ENCODE measurements around the gene USP31. TPM values are rescaled to one million over a fixed set of nuclear protein-coding genes. Genes with fewer than 3 reads are reported as not detected.

USP31 gene
- total RNA-seq, 1 donor from 2014 or later: 13.4 TPM

DNA sequence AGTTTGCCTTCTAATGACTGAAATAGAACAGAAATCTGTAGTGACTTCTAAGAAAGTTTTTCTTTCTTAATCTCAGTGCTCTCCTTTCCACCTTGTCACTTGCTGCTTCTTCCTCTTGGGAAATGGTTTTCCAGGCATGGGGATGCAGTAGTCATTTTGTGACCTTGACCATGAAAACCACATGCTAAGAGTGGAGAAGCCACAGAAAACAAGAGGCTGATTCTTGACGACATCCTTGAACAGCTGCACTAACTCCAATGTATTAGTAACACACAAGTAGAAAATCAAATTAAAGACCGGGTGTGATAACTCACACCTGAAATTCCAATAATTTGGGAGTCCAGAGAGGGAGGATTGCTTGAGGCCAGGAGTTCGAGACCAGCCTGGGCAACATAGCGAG lies 15.5 kb upstream of the USP31 start:
- no peak overlapping the region for H3K4me3 ChIP-seq (ENCODE audit: low read depth, low read length)
- TF ChIP-seq, protein P1, sequence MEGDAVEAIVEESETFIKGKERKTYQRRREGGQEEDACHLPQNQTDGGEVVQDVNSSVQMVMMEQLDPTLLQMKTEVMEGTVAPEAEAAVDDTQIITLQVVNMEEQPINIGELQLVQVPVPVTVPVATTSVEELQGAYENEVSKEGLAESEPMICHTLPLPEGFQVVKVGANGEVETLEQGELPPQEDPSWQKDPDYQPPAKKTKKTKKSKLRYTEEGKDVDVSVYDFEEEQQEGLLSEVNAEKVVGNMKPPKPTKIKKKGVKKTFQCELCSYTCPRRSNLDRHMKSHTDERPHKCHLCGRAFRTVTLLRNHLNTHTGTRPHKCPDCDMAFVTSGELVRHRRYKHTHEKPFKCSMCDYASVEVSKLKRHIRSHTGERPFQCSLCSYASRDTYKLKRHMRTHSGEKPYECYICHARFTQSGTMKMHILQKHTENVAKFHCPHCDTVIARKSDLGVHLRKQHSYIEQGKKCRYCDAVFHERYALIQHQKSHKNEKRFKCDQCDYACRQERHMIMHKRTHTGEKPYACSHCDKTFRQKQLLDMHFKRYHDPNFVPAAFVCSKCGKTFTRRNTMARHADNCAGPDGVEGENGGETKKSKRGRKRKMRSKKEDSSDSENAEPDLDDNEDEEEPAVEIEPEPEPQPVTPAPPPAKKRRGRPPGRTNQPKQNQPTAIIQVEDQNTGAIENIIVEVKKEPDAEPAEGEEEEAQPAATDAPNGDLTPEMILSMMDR (IDR thresholded peaks at IDR 0.05; ENCODE audit: insufficient read depth, low read length, severe bottlenecking): no peak
- FAIRE-seq (no peak), DNase-seq (ENCODE audit: low read depth) (no peak)
- H3K36me3 ChIP-seq (ENCODE audit: control insufficient read depth, insufficient read depth, low read length): no peaks in the 10 kb centered on the region
- no peaks in the 10 kb centered on the region for H3K27me3 ChIP-seq (ENCODE audit: control insufficient read depth, insufficient read depth, low read length)

DNA sequence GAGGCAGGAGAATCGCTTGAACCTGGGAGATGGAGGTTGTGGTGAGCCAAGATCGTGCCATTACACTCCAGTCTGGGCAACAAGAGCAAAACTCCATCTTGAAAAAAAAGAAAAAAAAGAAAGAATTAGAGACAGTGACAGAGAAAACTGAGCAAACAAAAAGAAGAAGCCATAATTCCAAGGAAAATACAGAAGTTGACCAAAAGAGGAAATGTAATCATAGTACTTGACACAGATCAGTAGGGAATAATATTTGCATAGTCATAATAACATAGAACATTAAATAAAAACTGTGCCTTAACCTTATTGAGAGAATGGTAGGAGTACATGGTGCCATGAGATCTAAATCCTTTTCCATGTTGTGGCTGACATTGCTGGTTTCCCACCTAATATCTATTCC lies 14.7 kb upstream of the USP31 start:
- no peaks in the 10 kb centered on the region for H3K36me3 ChIP-seq (ENCODE audit: control insufficient read depth, insufficient read depth, low read length)
- no peaks in the 10 kb centered on the region for H3K27me3 ChIP-seq (ENCODE audit: control insufficient read depth, insufficient read depth, low read length)
- TF ChIP-seq, protein P1 (IDR thresholded peaks at IDR 0.05; ENCODE audit: insufficient read depth, low read length, severe bottlenecking): no peak
- DNase-seq (ENCODE audit: low read depth) (no peak), FAIRE-seq (no peak)
- H3K4me3 ChIP-seq (ENCODE audit: low read depth, low read length): no peak overlapping the region

DNA sequence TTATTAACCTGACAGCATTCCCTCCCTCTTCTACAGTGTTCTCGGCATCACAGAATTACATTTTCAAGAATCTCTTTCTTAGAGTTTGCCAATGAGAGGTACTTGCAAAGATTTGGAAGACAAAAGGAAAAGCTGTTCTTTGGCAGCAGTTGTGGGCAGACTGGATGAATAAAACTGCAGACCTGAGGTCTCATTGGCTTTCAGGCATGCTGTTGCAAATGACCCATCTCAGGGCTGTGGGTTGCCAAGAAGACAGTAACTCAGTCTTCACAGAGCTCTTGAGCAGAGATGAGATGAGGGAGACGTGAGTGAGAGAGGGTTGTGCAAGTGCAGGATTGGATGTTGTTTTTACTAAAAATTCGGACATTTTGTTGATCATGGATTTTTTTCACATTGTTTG lies 11.3 kb upstream of the USP31 start:
- no peak overlapping the region for H3K4me3 ChIP-seq (ENCODE audit: low read depth, low read length)
- TF ChIP-seq, protein P1 (IDR thresholded peaks at IDR 0.05; ENCODE audit: insufficient read depth, low read length, severe bottlenecking): no peak
- H3K27me3 ChIP-seq (ENCODE audit: control insufficient read depth, insufficient read depth, low read length): no peaks in the 10 kb centered on the region
- DNase-seq (ENCODE audit: low read depth): no peak
- H3K36me3 ChIP-seq (ENCODE audit: control insufficient read depth, insufficient read depth, low read length): no peaks in the 10 kb centered on the region
- no peak for FAIRE-seq

DNA sequence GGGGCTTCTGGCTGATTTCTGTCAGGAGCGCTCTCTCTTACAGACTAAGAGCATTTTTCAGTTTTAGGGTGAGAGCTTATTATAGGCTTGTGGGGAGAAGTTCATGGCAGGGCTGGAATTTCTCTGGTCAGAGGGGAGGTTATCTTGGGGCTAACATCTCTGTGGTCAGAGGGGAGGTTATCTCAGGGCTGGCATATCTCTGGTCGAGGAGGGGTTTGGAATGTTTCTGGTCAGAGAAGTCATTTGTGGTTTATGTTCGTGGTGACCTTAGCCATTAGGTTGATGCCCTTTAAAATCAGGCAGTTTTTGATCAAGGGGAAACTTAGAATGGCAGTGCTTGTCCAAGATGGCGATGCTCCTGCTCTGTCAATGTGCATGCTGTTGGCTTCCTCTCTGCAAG lies 10.8 kb upstream of the USP31 start:
- TF ChIP-seq, protein P1 (IDR thresholded peaks at IDR 0.05; ENCODE audit: insufficient read depth, low read length, severe bottlenecking): no peak
- FAIRE-seq (no peak), DNase-seq (ENCODE audit: low read depth) (no peak)
- no peak overlapping the region for H3K4me3 ChIP-seq (ENCODE audit: low read depth, low read length)
- no peaks in the 10 kb centered on the region for H3K36me3 ChIP-seq (ENCODE audit: control insufficient read depth, insufficient read depth, low read length)
- H3K27me3 ChIP-seq (ENCODE audit: control insufficient read depth, insufficient read depth, low read length): no peaks in the 10 kb centered on the region

DNA sequence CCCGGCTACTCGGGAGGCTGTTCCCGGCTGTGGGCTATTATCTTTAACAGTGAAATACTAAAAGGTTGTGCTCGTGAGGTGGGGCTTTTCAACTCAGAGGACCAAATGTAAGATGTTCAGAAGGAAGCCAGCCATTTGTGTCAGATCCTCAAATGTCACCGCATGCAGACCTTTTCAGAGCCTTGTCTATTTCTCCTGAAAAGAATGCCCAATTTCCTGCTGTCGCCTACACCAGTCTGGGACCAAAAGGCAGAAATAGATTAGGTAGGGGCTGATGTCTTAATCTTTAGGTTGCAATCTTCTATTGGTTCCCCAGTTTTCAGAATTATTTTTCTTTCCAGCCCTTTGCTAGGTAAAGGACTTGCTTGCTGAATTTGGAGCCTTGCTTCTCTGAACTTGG lies 8.9 kb upstream of the USP31 start:
- FAIRE-seq (no peak), DNase-seq (ENCODE audit: low read depth) (no peak)
- Histone ChIP-seq H3K36me3 (ENCODE audit: control insufficient read depth, insufficient read depth, low read length) (no peaks in the 10 kb centered on the region), H3K4me3 (ENCODE audit: low read depth, low read length) (no peak overlapping the region), H3K27me3 (ENCODE audit: control insufficient read depth, insufficient read depth, low read length) (no peaks in the 10 kb centered on the region)
- TF ChIP-seq, protein P1 (IDR thresholded peaks at IDR 0.05; ENCODE audit: insufficient read depth, low read length, severe bottlenecking): no peak

DNA sequence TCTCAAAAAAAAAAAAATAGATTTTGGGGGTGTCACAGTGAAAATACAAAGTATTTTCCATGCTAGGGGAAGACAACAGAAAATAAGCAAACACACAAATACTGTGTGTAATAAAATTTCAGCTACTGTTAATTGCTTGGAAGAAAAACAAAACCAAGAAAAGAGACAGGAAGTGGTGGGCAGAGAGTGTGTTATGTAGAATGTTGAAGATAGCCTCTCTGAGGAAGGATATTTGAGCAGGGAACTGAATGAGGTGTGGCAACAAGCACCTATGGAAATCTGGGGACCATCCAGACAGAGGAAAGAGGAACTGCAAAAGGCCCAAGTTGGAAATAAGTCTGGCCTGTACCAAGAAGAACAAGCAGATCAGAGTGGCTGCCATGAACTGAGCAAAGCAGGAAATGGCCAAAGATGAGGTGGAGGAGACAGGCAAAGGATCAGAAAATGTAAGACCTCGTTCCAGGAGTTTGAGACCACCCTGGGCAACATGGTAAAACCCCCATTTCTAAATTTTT lies 7.8 kb upstream of the USP31 start:
- TF ChIP-seq, protein P1 (IDR thresholded peaks at IDR 0.05; ENCODE audit: insufficient read depth, low read length, severe bottlenecking): no peak
- no peak for FAIRE-seq
- Histone ChIP-seq H3K27me3 (ENCODE audit: control insufficient read depth, insufficient read depth, low read length) (no peaks in the 10 kb centered on the region), H3K4me3 (ENCODE audit: low read depth, low read length) (no peak overlapping the region), H3K36me3 (ENCODE audit: control insufficient read depth, insufficient read depth, low read length) (no peaks in the 10 kb centered on the region)
- no peak for DNase-seq (ENCODE audit: low read depth)
